OCI-LY7 (cell line): ENCODE results near the gene EXT2. TPM values are rescaled to one million over a fixed set of nuclear protein-coding genes. Genes with fewer than 3 reads are reported as not detected.

Experiments used
- BruUV-seq: library from RNA; stranded (reverse); fragments of 400-500 nt; replicated peaks from 2 replicates; lab custom pipeline; 2021; lab: Mats Ljungman, UMichigan
- CTCF ChIA-PET: fragments of 300-600 bp; sonication (Branson Sonifier 250); formaldehyde crosslinking; loops from one replicate; lab custom pipeline; 2022; ENCODE audit warnings: antibody characterized with exemption; ENCODE audit not compliant: unreplicated experiment; lab: Charles Lee
- POLR2A ChIA-PET: fragments of 300-600 bp; sonication (Branson Sonifier 250); formaldehyde crosslinking; loops from one replicate; lab custom pipeline; 2022; ENCODE audit warnings: antibody characterized with exemption; lab: Charles Lee
- DNase-seq: peaks from one replicate; pipeline ENCODE4 v3.0.0-alpha.2; 2015; ENCODE audit warnings: low spot score
- H2AFZ ChIP-seq: fragments of 200-600 bp; sonication (generic), shearing (Covaris generic); 2 replicates; pipeline ENCODE4 v1.6.1; 2014; ENCODE audit warnings: mild to moderate bottlenecking, antibody characterized with exemption, low read length, moderate library complexity
- H3K27ac ChIP-seq: fragments of 200-600 bp; sonication (generic); 2 replicates; pipeline ENCODE4 v1.5.1; 2014; ENCODE audit warnings: mixed run types, low read depth, mild to moderate bottlenecking, moderate library complexity, low read length, inconsistent platforms; ENCODE audit not compliant: poor library complexity, severe bottlenecking
- H3K36me3 ChIP-seq: fragments of 200-600 bp; sonication (generic); 2 replicates; pipeline ENCODE4 v1.6.1; 2014; ENCODE audit warnings: mild to moderate bottlenecking, antibody characterized with exemption, low read length, moderate library complexity, mixed read lengths; ENCODE audit not compliant: insufficient read depth
- H3K4me1 ChIP-seq: fragments of 200-600 bp; sonication (generic); 2 replicates; pipeline ENCODE4 v1.5.1; 2014; ENCODE audit warnings: mild to moderate bottlenecking, low read length; ENCODE audit not compliant: insufficient read depth, poor library complexity, severe bottlenecking
- H3K4me2 ChIP-seq: fragments of 200-600 bp; sonication (generic); 2 replicates; pipeline ENCODE4 v1.6.1; 2014; ENCODE audit warnings: mild to moderate bottlenecking, low read length
- H3K4me3 ChIP-seq: fragments of 200-600 bp; sonication (generic); 2 replicates; pipeline ENCODE4 v1.5.1; 2014; ENCODE audit warnings: mild to moderate bottlenecking, low read depth, low read length; ENCODE audit not compliant: poor library complexity, severe bottlenecking
- H3K79me2 ChIP-seq: fragments of 200-600 bp; sonication (generic); 2 replicates; pipeline ENCODE4 v1.6.1; 2016; ENCODE audit warnings: low read depth, mild to moderate bottlenecking, low read length, moderate library complexity, mixed read lengths; ENCODE audit not compliant: insufficient read depth
- H3K9me2 ChIP-seq: fragments of 200-600 bp; sonication (generic); 2 replicates; pipeline ENCODE4 v1.6.1; 2016; ENCODE audit warnings: mild to moderate bottlenecking, low read length, mixed read lengths; ENCODE audit not compliant: insufficient read depth
- H3K9me3 ChIP-seq: fragments of 200-600 bp; sonication (generic); 2 replicates; pipeline ENCODE4 v1.6.1; 2014; ENCODE audit warnings: mild to moderate bottlenecking, mixed run types, low read length, mixed read lengths
- H4K20me1 ChIP-seq: fragments of 200-600 bp; sonication (generic); 2 replicates; pipeline ENCODE4 v1.6.1; 2014; ENCODE audit warnings: mild to moderate bottlenecking, antibody characterized with exemption, low read length, moderate library complexity, mixed read lengths; ENCODE audit not compliant: insufficient read depth
- EZH2phosphoT487 ChIP-seq: fragments of 200-600 bp; sonication (generic); IDR thresholded peaks from 2 replicates; pipeline ENCODE4 v1.6.1; 2018; ENCODE audit warnings: low read depth, borderline replicate concordance, mild to moderate bottlenecking, mixed run types, antibody characterized with exemption, low read length, moderate library complexity, mixed read lengths
- intact Hi-C: fragments of 100-400 bp; cut with micrococcal nuclease; formaldehyde crosslinking; loops from one replicate; pipeline ENCODE4 v1.10.0; 2022; ENCODE audit not compliant: unreplicated experiment
- total RNA-seq, 2 experiments: library from RNA; depleted of rRNA in 1 of 2; stranded (reverse); fragments of >200 nt in 1 of 2; shearing (Covaris generic) in 1 of 2; gene quantifications; 2 replicates each; pipeline ENCODE4 v1.2.3, GENCODE V29; 2014 to 2022
- TF ChIP-seq, protein P1 (sequence below): fragments of 200-600 bp; sonication (generic); conservative IDR thresholded peaks from 2 replicates; pipeline ENCODE4 v1.5.1; 2014; ENCODE audit warnings: mild to moderate bottlenecking, antibody characterized with exemption, low read length, moderate library complexity, mixed read lengths

The EXT2 gene
- total RNA-seq, 2 experiments from 2014 or later = 22.3 to 31.8 TPM

GRCh38 chr11:44221992-44222391, 126.5 kb downstream of the EXT2 start:
- no peaks in the 10 kb centered on the region for H4K20me1 ChIP-seq
- DNase-seq = no peak
- no peaks in the 10 kb centered on the region for H3K79me2 ChIP-seq
- H3K9me3 ChIP-seq = no peaks in the 10 kb centered on the region
- H3K4me1 ChIP-seq = no peaks in the 10 kb centered on the region
- no peak overlapping the region for H3K4me3 ChIP-seq
- H3K27ac ChIP-seq = no peak overlapping the region
- no peak overlapping the region for H3K4me2 ChIP-seq
- intact Hi-C loops = no loop called here
- H3K36me3 ChIP-seq = no peaks in the 10 kb centered on the region
- BruUV-seq = no TSS peak
- POLR2A ChIA-PET = interaction anchor here (0.6 kb wide), 1 partner anchor 57 kb away, joined by 3 read pairs; no protein-coding TSS in a partner anchor
- H3K9me2 ChIP-seq = no peaks in the 10 kb centered on the region
- no peak overlapping the region for H2AFZ ChIP-seq
- CTCF ChIA-PET = no interaction called here
- TF ChIP-seq, protein P1, sequence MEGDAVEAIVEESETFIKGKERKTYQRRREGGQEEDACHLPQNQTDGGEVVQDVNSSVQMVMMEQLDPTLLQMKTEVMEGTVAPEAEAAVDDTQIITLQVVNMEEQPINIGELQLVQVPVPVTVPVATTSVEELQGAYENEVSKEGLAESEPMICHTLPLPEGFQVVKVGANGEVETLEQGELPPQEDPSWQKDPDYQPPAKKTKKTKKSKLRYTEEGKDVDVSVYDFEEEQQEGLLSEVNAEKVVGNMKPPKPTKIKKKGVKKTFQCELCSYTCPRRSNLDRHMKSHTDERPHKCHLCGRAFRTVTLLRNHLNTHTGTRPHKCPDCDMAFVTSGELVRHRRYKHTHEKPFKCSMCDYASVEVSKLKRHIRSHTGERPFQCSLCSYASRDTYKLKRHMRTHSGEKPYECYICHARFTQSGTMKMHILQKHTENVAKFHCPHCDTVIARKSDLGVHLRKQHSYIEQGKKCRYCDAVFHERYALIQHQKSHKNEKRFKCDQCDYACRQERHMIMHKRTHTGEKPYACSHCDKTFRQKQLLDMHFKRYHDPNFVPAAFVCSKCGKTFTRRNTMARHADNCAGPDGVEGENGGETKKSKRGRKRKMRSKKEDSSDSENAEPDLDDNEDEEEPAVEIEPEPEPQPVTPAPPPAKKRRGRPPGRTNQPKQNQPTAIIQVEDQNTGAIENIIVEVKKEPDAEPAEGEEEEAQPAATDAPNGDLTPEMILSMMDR = no peak
- TF ChIP-seq EZH2phosphoT487 = no peak

DNA sequence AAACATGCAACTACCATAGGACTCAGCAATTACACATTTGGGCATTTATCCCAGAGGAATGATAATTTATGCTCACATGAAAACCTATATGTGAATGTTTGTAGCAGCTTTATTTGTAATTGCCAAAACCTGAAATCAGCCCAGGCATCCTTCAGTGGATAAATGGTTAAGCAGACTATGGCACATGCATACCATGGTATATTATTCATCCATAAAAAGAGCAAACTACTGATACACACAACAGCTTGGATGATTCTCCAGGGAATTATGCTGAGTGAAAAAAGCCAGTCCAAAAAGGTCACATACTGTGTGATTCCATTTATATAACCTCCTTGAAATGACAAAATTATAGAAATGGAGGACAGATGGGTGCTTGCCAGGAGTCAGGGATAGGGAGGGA, 127.8 kb downstream of the EXT2 start:
- ChIA-PET CTCF (no interaction called here), POLR2A (no interaction called here)
- intact Hi-C loops = no loop called here
- no peak for TF ChIP-seq EZH2phosphoT487
- TF ChIP-seq, protein P1 = no peak
- Histone ChIP-seq H3K4me1 (no peaks in the 10 kb centered on the region), H3K27ac (no peak overlapping the region), H3K4me2 (no peak overlapping the region), H3K79me2 (no peaks in the 10 kb centered on the region), H3K9me2 (no peaks in the 10 kb centered on the region), H3K36me3 (no peaks in the 10 kb centered on the region), H3K4me3 (no peak overlapping the region), H4K20me1 (no peaks in the 10 kb centered on the region), H3K9me3 (no peaks in the 10 kb centered on the region), H2AFZ (no peak overlapping the region)
- BruUV-seq = no TSS peak
- no peak for DNase-seq

DNA sequence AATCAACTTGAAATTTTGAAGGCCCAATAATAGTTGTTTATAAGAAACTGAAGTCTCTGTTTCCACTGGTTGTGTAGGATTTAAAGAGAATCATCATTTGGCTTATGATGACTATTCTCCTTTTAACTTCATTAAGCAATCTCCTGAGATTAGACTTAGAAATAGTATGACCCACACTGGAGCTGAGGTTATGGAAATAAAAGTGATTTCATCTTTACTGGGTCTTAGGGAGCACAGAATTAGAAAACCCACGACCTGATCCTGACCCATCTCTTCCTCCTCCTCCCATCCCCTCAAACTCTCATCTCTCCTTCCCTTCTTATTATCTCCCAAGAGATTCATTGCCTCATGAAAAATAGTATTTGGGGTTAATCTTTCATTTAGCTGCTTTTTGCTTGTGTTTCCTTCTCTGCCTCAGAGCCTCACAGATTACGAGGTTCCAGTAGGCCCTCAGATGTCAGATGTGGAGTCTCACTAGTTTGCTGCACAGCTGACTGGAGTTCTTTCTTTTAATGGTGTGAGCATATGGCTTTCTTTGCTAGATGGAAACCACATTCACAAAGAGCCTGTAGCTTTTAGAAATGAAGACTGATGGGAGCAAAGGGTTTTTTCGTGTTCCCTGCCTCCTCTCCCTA, 129.5 kb downstream of the EXT2 start:
- no peak overlapping the region for H2AFZ ChIP-seq
- H3K36me3 ChIP-seq = no peaks in the 10 kb centered on the region
- H3K4me3 ChIP-seq = no peak overlapping the region
- CTCF ChIA-PET = no interaction called here
- TF ChIP-seq, protein P1 = no peak
- no peak for TF ChIP-seq EZH2phosphoT487
- H3K9me3 ChIP-seq = no peaks in the 10 kb centered on the region
- intact Hi-C loops = no loop called here
- H3K9me2 ChIP-seq = no peaks in the 10 kb centered on the region
- POLR2A ChIA-PET = interaction anchor here (0.6 kb wide), 1 partner anchor 10 kb away, joined by 3 read pairs; no protein-coding TSS in a partner anchor
- H3K27ac ChIP-seq = no peak overlapping the region
- H4K20me1 ChIP-seq = no peaks in the 10 kb centered on the region
- no peak for DNase-seq
- no peaks in the 10 kb centered on the region for H3K4me1 ChIP-seq
- no peak overlapping the region for H3K4me2 ChIP-seq
- no peaks in the 10 kb centered on the region for H3K79me2 ChIP-seq
- BruUV-seq = no TSS peak
